ENCODE data around the gene ADCY10. TPM values are rescaled to one million over a fixed set of nuclear protein-coding genes. Genes with fewer than 3 reads are reported as not detected.

Gene ADCY10
- total RNA-seq, 1 experiment from 2014 or later = 0.10 TPM

- in situ Hi-C loops (cut with HindIII; ENCODE audit: low pct_unique_long_range_greater_than_20kb, low sequenced_read_pairs) (no loop called here), intact Hi-C loops (cut with micrococcal nuclease; ENCODE audit: unreplicated experiment) (no loop called here)
- DNase-seq (ENCODE audit: low read depth, low spot score) = no peak
- TF ChIP-seq SIN3A (IDR thresholded peaks at IDR 0.05; ENCODE audit: borderline replicate concordance, insufficient read depth, low read depth, low read length) (no peak), POLR2AphosphoS5 (IDR thresholded peaks at IDR 0.05; ENCODE audit: low read depth, low read length) (no peak), TCF7L2 (IDR thresholded peaks at IDR 0.05; ENCODE audit: low read depth, low read length) (no peak), CTCF (IDR thresholded peaks at IDR 0.05) (no peak)
- TF ChIP-seq, protein P1, sequence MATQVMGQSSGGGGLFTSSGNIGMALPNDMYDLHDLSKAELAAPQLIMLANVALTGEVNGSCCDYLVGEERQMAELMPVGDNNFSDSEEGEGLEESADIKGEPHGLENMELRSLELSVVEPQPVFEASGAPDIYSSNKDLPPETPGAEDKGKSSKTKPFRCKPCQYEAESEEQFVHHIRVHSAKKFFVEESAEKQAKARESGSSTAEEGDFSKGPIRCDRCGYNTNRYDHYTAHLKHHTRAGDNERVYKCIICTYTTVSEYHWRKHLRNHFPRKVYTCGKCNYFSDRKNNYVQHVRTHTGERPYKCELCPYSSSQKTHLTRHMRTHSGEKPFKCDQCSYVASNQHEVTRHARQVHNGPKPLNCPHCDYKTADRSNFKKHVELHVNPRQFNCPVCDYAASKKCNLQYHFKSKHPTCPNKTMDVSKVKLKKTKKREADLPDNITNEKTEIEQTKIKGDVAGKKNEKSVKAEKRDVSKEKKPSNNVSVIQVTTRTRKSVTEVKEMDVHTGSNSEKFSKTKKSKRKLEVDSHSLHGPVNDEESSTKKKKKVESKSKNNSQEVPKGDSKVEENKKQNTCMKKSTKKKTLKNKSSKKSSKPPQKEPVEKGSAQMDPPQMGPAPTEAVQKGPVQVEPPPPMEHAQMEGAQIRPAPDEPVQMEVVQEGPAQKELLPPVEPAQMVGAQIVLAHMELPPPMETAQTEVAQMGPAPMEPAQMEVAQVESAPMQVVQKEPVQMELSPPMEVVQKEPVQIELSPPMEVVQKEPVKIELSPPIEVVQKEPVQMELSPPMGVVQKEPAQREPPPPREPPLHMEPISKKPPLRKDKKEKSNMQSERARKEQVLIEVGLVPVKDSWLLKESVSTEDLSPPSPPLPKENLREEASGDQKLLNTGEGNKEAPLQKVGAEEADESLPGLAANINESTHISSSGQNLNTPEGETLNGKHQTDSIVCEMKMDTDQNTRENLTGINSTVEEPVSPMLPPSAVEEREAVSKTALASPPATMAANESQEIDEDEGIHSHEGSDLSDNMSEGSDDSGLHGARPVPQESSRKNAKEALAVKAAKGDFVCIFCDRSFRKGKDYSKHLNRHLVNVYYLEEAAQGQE (IDR thresholded peaks at IDR 0.05; ENCODE audit: insufficient read depth in 1 of 2, low read depth in 2 of 2, low read length in 1 of 2) = no peak
- Histone ChIP-seq H3K9me3 (ENCODE audit: control insufficient read depth, insufficient read depth, low read depth, low read length) (no peaks in the 10 kb centered on the region), H3K4me1 (ENCODE audit: control insufficient read depth, insufficient read depth, low read length) (no peaks in the 10 kb centered on the region), H3K27ac (ENCODE audit: low read length) (no peak overlapping the region), H3K4me3 (ENCODE audit: low read depth in 2 of 2, low read length in 2 of 2) (no peak overlapping the region), H3K27me3 (ENCODE audit: control insufficient read depth, insufficient read depth, low read length) (no peaks in the 10 kb centered on the region), H3K36me3 (ENCODE audit: control insufficient read depth, insufficient read depth, low read length) (no peaks in the 10 kb centered on the region)
- CTCF ChIA-PET = no interaction called here
- POLR2A ChIA-PET = no interaction called here
- ATAC-seq = no peak
- BruUV-seq (replicated peaks) = no TSS peak
Measured at GRCh38 chr1:167772436-167772835, 141.5 kb downstream of the ADCY10 start.

- BruUV-seq (replicated peaks) = no TSS peak
- POLR2A ChIA-PET = interaction anchor here (0.5 kb wide), 1 partner anchor 902 kb away, joined by 4 read pairs; no protein-coding TSS in a partner anchor
- TF ChIP-seq, protein P1 (IDR thresholded peaks at IDR 0.05; ENCODE audit: insufficient read depth in 1 of 2, low read depth in 2 of 2, low read length in 1 of 2) = no peak
- TF ChIP-seq POLR2AphosphoS5 (IDR thresholded peaks at IDR 0.05; ENCODE audit: low read depth, low read length) = no peak
- no peak for TF ChIP-seq TCF7L2 (IDR thresholded peaks at IDR 0.05; ENCODE audit: low read depth, low read length)
- no peak for TF ChIP-seq CTCF (IDR thresholded peaks at IDR 0.05)
- TF ChIP-seq SIN3A (IDR thresholded peaks at IDR 0.05; ENCODE audit: borderline replicate concordance, insufficient read depth, low read depth, low read length) = no peak
- intact Hi-C loops (cut with micrococcal nuclease; ENCODE audit: unreplicated experiment) (no loop called here), in situ Hi-C loops (cut with HindIII; ENCODE audit: low pct_unique_long_range_greater_than_20kb, low sequenced_read_pairs) (no loop called here)
- H3K9me3 ChIP-seq (ENCODE audit: control insufficient read depth, insufficient read depth, low read depth, low read length) = no peaks in the 10 kb centered on the region
- H3K36me3 ChIP-seq (ENCODE audit: control insufficient read depth, insufficient read depth, low read length) = no peaks in the 10 kb centered on the region
- H3K27ac ChIP-seq (ENCODE audit: low read length) = no peak overlapping the region
- no peaks in the 10 kb centered on the region for H3K27me3 ChIP-seq (ENCODE audit: control insufficient read depth, insufficient read depth, low read length)
- no peak overlapping the region for H3K4me3 ChIP-seq (ENCODE audit: low read depth in 2 of 2, low read length in 2 of 2)
- CTCF ChIA-PET = no interaction called here
- no peaks in the 10 kb centered on the region for H3K4me1 ChIP-seq (ENCODE audit: control insufficient read depth, insufficient read depth, low read length)
- no peak for ATAC-seq
- DNase-seq (ENCODE audit: low read depth, low spot score) = no peak
Measured at GRCh38 chr1:167770127-167770526, 143.8 kb downstream of the ADCY10 start.
